Measurements from ENCODE around the gene RBM28.

RBM28 gene

DNA sequence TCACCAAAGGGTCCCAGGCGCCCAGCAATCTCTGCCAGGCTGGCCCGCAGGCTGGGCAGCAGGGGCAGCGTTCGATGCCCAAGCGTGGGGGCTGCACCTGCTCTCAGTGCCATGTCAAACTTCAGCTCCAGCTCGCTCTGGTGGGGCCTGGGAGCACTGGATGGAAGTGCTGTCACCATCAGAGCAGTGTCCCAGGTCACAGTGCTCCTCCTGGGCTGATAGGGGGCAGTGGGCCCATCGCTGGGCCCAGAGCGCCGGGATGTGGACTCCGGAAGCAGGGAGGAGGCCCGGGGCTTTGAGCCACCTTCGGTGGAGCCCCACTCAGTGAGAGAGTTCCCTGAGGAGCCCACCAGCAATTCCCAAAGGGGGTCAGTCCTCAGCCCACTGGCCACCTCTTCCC, 15.6 kb upstream of the RBM28 start:
- Histone ChIP-seq H3K9ac (ENCODE audit: low read depth in 1 of 2, low read length in 2 of 2) (no peak overlapping the region), H3K4me3 (ENCODE audit: low read depth in 1 of 2, low read length in 2 of 2) (no peak overlapping the region), H3K36me3 (ENCODE audit: control insufficient read depth in 1 of 2, insufficient read depth in 2 of 2, low read length in 2 of 2) (no peaks in the 10 kb centered on the region), H3K27ac (ENCODE audit: low read depth, low read length) (no peak overlapping the region), H3K27me3 (ENCODE audit: control insufficient read depth in 1 of 2, insufficient read depth in 2 of 2, low read length in 2 of 2) (peaks cover 14 to 32% of the 10 kb centered on the region in 2 donors), H3K9me3 (ENCODE audit: control insufficient read depth in 1 of 2, low read length in 2 of 2) (no peaks in the 10 kb centered on the region), H3K4me1 (ENCODE audit: control insufficient read depth in 1 of 2, insufficient read depth in 2 of 2, low read length in 2 of 2) (peaks cover 0 to 17% of the 10 kb centered on the region in 2 donors)

DNA sequence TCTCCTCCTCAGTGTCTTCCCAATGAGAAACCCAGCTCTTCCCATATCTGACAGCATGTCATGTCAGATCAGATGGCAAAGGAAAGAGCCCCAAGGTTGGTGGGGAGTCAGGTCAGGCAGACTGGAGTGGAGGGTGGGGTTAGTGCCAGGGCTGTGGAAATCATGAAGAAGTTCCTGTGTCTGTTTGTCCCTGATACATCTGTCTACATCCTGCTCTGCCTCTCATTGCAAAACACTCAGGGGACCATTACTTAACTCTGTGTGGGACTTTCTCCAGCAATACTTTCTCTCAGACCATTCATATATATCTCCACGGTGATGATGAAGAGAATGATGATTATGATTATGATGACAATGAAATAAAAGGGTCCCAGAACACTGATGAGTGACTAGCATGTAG, 14.5 kb upstream of the RBM28 start:
- H3K9me3 ChIP-seq (ENCODE audit: control insufficient read depth in 1 of 2, low read length in 2 of 2) = no peaks in the 10 kb centered on the region
- H3K36me3 ChIP-seq (ENCODE audit: control insufficient read depth in 1 of 2, insufficient read depth in 2 of 2, low read length in 2 of 2) = no peaks in the 10 kb centered on the region
- H3K9ac ChIP-seq (ENCODE audit: low read depth in 1 of 2, low read length in 2 of 2) = no peak overlapping the region
- peaks cover 21 to 24% of the 10 kb centered on the region in 2 donors for H3K27me3 ChIP-seq (ENCODE audit: control insufficient read depth in 1 of 2, insufficient read depth in 2 of 2, low read length in 2 of 2)
- H3K27ac ChIP-seq (ENCODE audit: low read depth, low read length) = no peak overlapping the region
- H3K4me3 ChIP-seq (ENCODE audit: low read depth in 1 of 2, low read length in 2 of 2) = no peak overlapping the region
- peaks cover 0 to 17% of the 10 kb centered on the region in 2 donors for H3K4me1 ChIP-seq (ENCODE audit: control insufficient read depth in 1 of 2, insufficient read depth in 2 of 2, low read length in 2 of 2)

DNA sequence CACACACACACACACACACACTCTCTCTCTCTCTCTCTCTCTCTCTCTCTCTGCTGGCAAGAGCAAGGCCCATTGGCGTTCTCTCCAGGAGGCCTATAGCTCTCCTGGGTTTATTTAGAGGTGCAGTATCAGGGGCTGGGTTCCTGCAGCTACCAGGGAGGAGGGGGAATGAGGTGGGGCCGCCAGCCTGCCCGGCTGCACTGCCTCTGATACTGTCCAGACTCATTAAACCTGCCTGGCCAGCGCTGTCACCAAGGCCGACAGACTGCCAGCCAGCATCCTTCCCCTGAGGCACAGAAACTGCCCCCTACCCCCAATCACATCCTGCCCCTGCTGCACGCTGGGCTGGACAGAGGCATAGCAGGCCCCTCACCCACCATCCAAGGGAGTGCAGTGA, 13.5 kb upstream of the RBM28 start:
- no peak overlapping the region for H3K9ac ChIP-seq (ENCODE audit: low read depth in 1 of 2, low read length in 2 of 2)
- no peak overlapping the region for H3K27ac ChIP-seq (ENCODE audit: low read depth, low read length)
- H3K27me3 ChIP-seq (ENCODE audit: control insufficient read depth in 1 of 2, insufficient read depth in 2 of 2, low read length in 2 of 2) = peaks cover 24 to 27% of the 10 kb centered on the region in 2 donors
- H3K4me1 ChIP-seq (ENCODE audit: control insufficient read depth in 1 of 2, insufficient read depth in 2 of 2, low read length in 2 of 2) = peaks cover 0 to 16% of the 10 kb centered on the region in 2 donors
- no peaks in the 10 kb centered on the region for H3K9me3 ChIP-seq (ENCODE audit: control insufficient read depth in 1 of 2, low read length in 2 of 2)
- no peak overlapping the region for H3K4me3 ChIP-seq (ENCODE audit: low read depth in 1 of 2, low read length in 2 of 2)
- no peaks in the 10 kb centered on the region for H3K36me3 ChIP-seq (ENCODE audit: control insufficient read depth in 1 of 2, insufficient read depth in 2 of 2, low read length in 2 of 2)

DNA sequence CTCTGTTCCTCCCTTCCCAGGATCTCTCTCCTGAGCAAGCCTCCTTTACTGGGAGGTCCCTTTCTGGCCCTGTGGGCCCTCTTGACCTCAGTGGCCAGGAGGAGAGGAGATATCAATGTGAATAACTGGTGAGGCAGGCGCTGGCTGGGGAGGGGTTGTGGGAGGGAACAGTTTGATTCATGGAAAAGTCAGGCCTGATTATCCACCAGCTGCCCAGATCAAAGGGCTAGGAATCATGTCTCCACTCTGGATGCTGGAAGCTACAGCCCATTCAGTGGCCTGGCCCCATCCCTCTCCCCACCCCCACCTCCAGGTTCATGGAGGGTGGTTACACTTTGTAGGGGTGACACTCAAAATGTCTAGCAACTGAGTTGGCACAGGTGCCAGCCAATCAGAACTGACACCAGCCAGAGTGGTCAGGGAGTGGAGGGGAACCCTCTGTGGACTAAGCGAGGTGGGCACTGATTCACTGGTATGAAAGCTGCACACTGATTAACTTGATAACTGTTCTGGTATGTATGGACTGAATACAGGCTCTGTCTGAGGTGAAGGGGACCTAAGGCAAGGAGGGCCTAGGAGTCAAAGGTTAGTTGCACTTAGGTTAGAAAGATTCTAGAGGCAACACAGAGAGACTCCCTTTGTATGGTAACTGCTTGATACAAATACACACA, 13.0 kb upstream of the RBM28 start:
- Histone ChIP-seq H3K9ac (ENCODE audit: low read depth in 1 of 2, low read length in 2 of 2) (no peak overlapping the region), H3K27me3 (ENCODE audit: control insufficient read depth in 1 of 2, insufficient read depth in 2 of 2, low read length in 2 of 2) (peaks cover 20 to 24% of the 10 kb centered on the region in 2 donors), H3K36me3 (ENCODE audit: control insufficient read depth in 1 of 2, insufficient read depth in 2 of 2, low read length in 2 of 2) (no peaks in the 10 kb centered on the region), H3K4me3 (ENCODE audit: low read depth in 1 of 2, low read length in 2 of 2) (no peak overlapping the region), H3K4me1 (ENCODE audit: control insufficient read depth in 1 of 2, insufficient read depth in 2 of 2, low read length in 2 of 2) (peaks cover 0 to 11% of the 10 kb centered on the region in 2 donors), H3K27ac (ENCODE audit: low read depth, low read length) (no peak overlapping the region), H3K9me3 (ENCODE audit: control insufficient read depth in 1 of 2, low read length in 2 of 2) (no peaks in the 10 kb centered on the region)

- no peak overlapping the region for H3K9ac ChIP-seq (ENCODE audit: low read depth in 1 of 2, low read length in 2 of 2)
- no peaks in the 10 kb centered on the region for H3K9me3 ChIP-seq (ENCODE audit: control insufficient read depth in 1 of 2, low read length in 2 of 2)
- H3K27me3 ChIP-seq (ENCODE audit: control insufficient read depth in 1 of 2, insufficient read depth in 2 of 2, low read length in 2 of 2) = peaks cover 22 to 34% of the 10 kb centered on the region in 2 donors
- H3K4me1 ChIP-seq (ENCODE audit: control insufficient read depth in 1 of 2, insufficient read depth in 2 of 2, low read length in 2 of 2) = no peaks in the 10 kb centered on the region
- H3K27ac ChIP-seq (ENCODE audit: low read depth, low read length) = no peak overlapping the region
- no peak overlapping the region for H3K4me3 ChIP-seq (ENCODE audit: low read depth in 1 of 2, low read length in 2 of 2)
- H3K36me3 ChIP-seq (ENCODE audit: control insufficient read depth in 1 of 2, insufficient read depth in 2 of 2, low read length in 2 of 2) = no peaks in the 10 kb centered on the region
Measured at GRCh38 chr7:128353610-128354009, 9.9 kb upstream of the RBM28 start.

- Histone ChIP-seq H3K9ac (ENCODE audit: low read depth in 1 of 2, low read length in 2 of 2) (no peak overlapping the region), H3K9me3 (ENCODE audit: control insufficient read depth in 1 of 2, low read length in 2 of 2) (no peaks in the 10 kb centered on the region), H3K36me3 (ENCODE audit: control insufficient read depth in 1 of 2, insufficient read depth in 2 of 2, low read length in 2 of 2) (no peaks in the 10 kb centered on the region), H3K27me3 (ENCODE audit: control insufficient read depth in 1 of 2, insufficient read depth in 2 of 2, low read length in 2 of 2) (peaks cover 22 to 34% of the 10 kb centered on the region in 2 donors), H3K4me1 (ENCODE audit: control insufficient read depth in 1 of 2, insufficient read depth in 2 of 2, low read length in 2 of 2) (no peaks in the 10 kb centered on the region), H3K4me3 (ENCODE audit: low read depth in 1 of 2, low read length in 2 of 2) (no peak overlapping the region), H3K27ac (ENCODE audit: low read depth, low read length) (no peak overlapping the region)
Measured at GRCh38 chr7:128353189-128353588, 9.5 kb upstream of the RBM28 start.

DNA sequence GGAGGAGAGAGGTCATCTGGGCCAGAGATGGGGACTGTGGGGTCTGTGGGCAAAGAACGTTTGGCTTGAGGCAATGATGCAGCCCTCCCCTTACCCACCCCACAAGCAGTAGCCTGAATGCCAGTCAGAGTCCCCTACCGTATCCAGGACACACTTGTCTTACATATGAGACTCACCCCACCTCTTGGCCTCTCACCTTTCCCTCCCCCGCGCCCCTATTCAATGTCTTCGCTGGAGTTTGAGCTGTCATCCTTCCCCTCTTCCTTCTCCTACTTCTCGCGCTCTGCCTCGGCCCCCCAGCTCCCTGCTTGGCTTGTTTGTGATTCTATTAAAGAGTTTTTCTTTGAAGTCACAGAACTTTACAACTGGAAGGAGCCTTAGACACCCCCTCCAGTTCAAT, 8.9 kb upstream of the RBM28 start:
- Histone ChIP-seq H3K9ac (ENCODE audit: low read depth in 1 of 2, low read length in 2 of 2) (no peak overlapping the region), H3K9me3 (ENCODE audit: control insufficient read depth in 1 of 2, low read length in 2 of 2) (no peaks in the 10 kb centered on the region), H3K27ac (ENCODE audit: low read depth, low read length) (no peak overlapping the region), H3K4me3 (ENCODE audit: low read depth in 1 of 2, low read length in 2 of 2) (no peak overlapping the region), H3K27me3 (ENCODE audit: control insufficient read depth in 1 of 2, insufficient read depth in 2 of 2, low read length in 2 of 2) (peaks cover 22 to 34% of the 10 kb centered on the region in 2 donors), H3K36me3 (ENCODE audit: control insufficient read depth in 1 of 2, insufficient read depth in 2 of 2, low read length in 2 of 2) (no peaks in the 10 kb centered on the region), H3K4me1 (ENCODE audit: control insufficient read depth in 1 of 2, insufficient read depth in 2 of 2, low read length in 2 of 2) (no peaks in the 10 kb centered on the region)

GRCh38 chr7:128352153-128352537, 8.4 kb upstream of the RBM28 start:
- no peak overlapping the region for H3K27ac ChIP-seq (ENCODE audit: low read depth, low read length)
- H3K9me3 ChIP-seq (ENCODE audit: control insufficient read depth in 1 of 2, low read length in 2 of 2) = no peaks in the 10 kb centered on the region
- H3K4me3 ChIP-seq (ENCODE audit: low read depth in 1 of 2, low read length in 2 of 2) = no peak overlapping the region
- no peaks in the 10 kb centered on the region for H3K36me3 ChIP-seq (ENCODE audit: control insufficient read depth in 1 of 2, insufficient read depth in 2 of 2, low read length in 2 of 2)
- peaks cover 22 to 34% of the 10 kb centered on the region in 2 donors for H3K27me3 ChIP-seq (ENCODE audit: control insufficient read depth in 1 of 2, insufficient read depth in 2 of 2, low read length in 2 of 2)
- no peaks in the 10 kb centered on the region for H3K4me1 ChIP-seq (ENCODE audit: control insufficient read depth in 1 of 2, insufficient read depth in 2 of 2, low read length in 2 of 2)
- no peak overlapping the region for H3K9ac ChIP-seq (ENCODE audit: low read depth in 1 of 2, low read length in 2 of 2)

DNA sequence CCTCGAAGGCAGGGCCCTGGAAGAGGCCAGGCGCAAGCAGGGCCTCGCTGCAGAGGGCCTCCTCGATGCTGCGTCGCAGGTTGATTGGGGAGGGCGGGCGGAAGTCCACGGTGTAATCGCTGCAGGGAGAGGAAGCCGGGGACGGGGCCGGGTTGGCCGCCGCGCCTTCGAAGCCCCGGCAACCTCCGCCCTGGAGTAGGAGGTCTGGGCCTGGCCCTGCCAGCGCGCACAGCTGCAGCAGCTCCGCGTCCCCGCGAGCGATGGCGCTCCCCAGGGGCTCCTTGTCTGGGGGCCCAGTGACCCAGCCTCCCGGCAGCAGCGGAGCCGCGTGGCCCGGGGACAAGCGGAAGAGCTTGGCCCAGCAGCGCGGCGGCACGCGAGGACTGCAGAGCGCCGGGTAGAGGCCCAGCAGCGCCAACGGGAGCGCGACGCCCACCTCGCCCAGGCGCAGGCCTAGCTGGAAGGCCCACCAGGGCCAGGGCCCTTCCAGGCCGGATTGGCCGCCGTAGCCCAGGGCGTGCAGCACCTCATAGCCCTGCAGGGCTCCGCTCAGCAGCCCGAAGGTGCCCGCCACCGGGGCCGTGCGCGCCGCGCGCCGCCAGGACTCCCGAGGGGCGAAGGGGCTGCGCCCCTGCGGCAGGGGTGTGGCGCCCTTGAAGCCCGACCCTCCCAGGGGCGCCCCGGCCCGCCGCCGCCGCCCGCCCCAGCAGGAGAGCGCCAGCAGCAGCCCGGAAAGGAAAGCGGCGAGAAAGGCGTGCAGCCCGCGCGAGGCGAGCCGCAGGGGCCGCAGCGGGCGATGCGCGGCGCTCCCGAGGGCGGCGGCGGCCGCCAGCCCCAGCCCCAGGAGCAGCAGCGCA, 7.8 kb upstream of the RBM28 start:
- Histone ChIP-seq H3K9me3 (ENCODE audit: control insufficient read depth in 1 of 2, low read length in 2 of 2) (no peaks in the 10 kb centered on the region), H3K27ac (ENCODE audit: low read depth, low read length) (no peak overlapping the region), H3K4me3 (ENCODE audit: low read depth in 1 of 2, low read length in 2 of 2) (peak overlapping the region; percentile 3 to 10), H3K9ac (ENCODE audit: low read depth in 1 of 2, low read length in 2 of 2) (no peak overlapping the region), H3K36me3 (ENCODE audit: control insufficient read depth in 1 of 2, insufficient read depth in 2 of 2, low read length in 2 of 2) (no peaks in the 10 kb centered on the region), H3K27me3 (ENCODE audit: control insufficient read depth in 1 of 2, insufficient read depth in 2 of 2, low read length in 2 of 2) (peaks cover 22 to 34% of the 10 kb centered on the region in 2 donors), H3K4me1 (ENCODE audit: control insufficient read depth in 1 of 2, insufficient read depth in 2 of 2, low read length in 2 of 2) (no peaks in the 10 kb centered on the region)

- Histone ChIP-seq H3K4me1 (ENCODE audit: control insufficient read depth in 1 of 2, insufficient read depth in 2 of 2, low read length in 2 of 2) (no peaks in the 10 kb centered on the region), H3K36me3 (ENCODE audit: control insufficient read depth in 1 of 2, insufficient read depth in 2 of 2, low read length in 2 of 2) (no peaks in the 10 kb centered on the region), H3K9ac (ENCODE audit: low read depth in 1 of 2, low read length in 2 of 2) (no peak overlapping the region), H3K4me3 (ENCODE audit: low read depth in 1 of 2, low read length in 2 of 2) (no peak overlapping the region), H3K27ac (ENCODE audit: low read depth, low read length) (no peak overlapping the region), H3K27me3 (ENCODE audit: control insufficient read depth in 1 of 2, insufficient read depth in 2 of 2, low read length in 2 of 2) (peaks cover 22 to 34% of the 10 kb centered on the region in 2 donors), H3K9me3 (ENCODE audit: control insufficient read depth in 1 of 2, low read length in 2 of 2) (no peaks in the 10 kb centered on the region)
Measured at GRCh38 chr7:128350708-128351295, 7.1 kb upstream of the RBM28 start.
